Gastroesophageal sphincter (tissue), 4 donors: ENCODE data around the gene ST8SIA6. TPM values are rescaled to one million over a fixed set of nuclear protein-coding genes. Genes with fewer than 3 reads are reported as not detected.

ENCODE experiments used
- ATAC-seq: fragments of 150-250 bp; one replicate; pipeline ENCODE4 v1.9.1; 2016; ENCODE audit warnings: mild to moderate bottlenecking, moderate library complexity
- H3K27ac ChIP-seq, 4 donors: fragments of 200-600 bp; sonication (generic) in 3 of 4; 1 replicate in 3 of 4; 2 replicates in 1 of 4; pipeline ENCODE4 v1.5.1; 2016 to 2019
- H3K27me3 ChIP-seq: fragments of 200-600 bp; sonication (generic); one replicate; pipeline ENCODE4 v1.5.1; 2019
- H3K36me3 ChIP-seq, 2 donors: fragments of 200-600 bp; sonication (generic); one replicate each; pipeline ENCODE4 v1.5.1; 2019; ENCODE audit warnings: control low read depth in 1 of 2
- H3K4me1 ChIP-seq, 3 donors: fragments of 200-600 bp; sonication (generic); 1 replicate in 2 of 3; 2 replicates in 1 of 3; pipeline ENCODE4 v1.5.1; 2016 to 2019; ENCODE audit warnings: control low read depth in 2 of 3
- H3K4me3 ChIP-seq, 2 donors: fragments of 200-600 bp; sonication (generic); one replicate each; pipeline ENCODE4 v1.5.1; 2019; ENCODE audit warnings: mild to moderate bottlenecking in 1 of 2, moderate library complexity in 1 of 2
- H3K9me3 ChIP-seq, 3 donors: fragments of 200-600 bp; sonication (generic); one replicate each; pipeline ENCODE4 v1.5.1; 2017 to 2019; ENCODE audit warnings: control low read depth in 2 of 3
- EP300 ChIP-seq: sonication (generic); formaldehyde crosslinking; IDR thresholded peaks from one replicate; pipeline ENCODE4 v1.6.1; 2017; ENCODE audit warnings: antibody characterized with exemption, mild to moderate bottlenecking
- POLR2A ChIP-seq, 2 donors: fragments of 450-650 bp; IDR thresholded peaks; one replicate each; pipeline ENCODE4 v1.6.1; 2017; ENCODE audit warnings: antibody characterized with exemption in 2 of 2, mild to moderate bottlenecking in 2 of 2, moderate library complexity in 1 of 2
- POLR2AphosphoS5 ChIP-seq: sonication (generic); formaldehyde crosslinking; IDR thresholded peaks from one replicate; pipeline ENCODE4 v1.6.1; 2017; ENCODE audit warnings: antibody characterized with exemption
- WGBS, 2 donors: methylation state at CpG; one replicate each; pipeline ENCODE4 v1.1.5; 2018; ENCODE audit warnings: low coverage in 1 of 2; 5-methylcytosine and 5-hydroxymethylcytosine counted together
- total RNA-seq, 4 donors: library from RNA; depleted of rRNA; stranded (reverse); fragments of >200 nt; gene quantifications; one replicate each; pipeline ENCODE4 v1.1.0, GENCODE V29; 2016
- TF ChIP-seq, protein P1 (sequence below), 4 experiments: fragments of 200-600 bp in 2 of 4; fragments of 450-650 bp in 2 of 4; sonication (generic) in 1 of 4; IDR thresholded peaks; one replicate each; pipeline ENCODE4 v1.5.1; 2017 to 2019; ENCODE audit warnings: antibody characterized with exemption in 4 of 4, mild to moderate bottlenecking in 2 of 4, moderate library complexity in 2 of 4

ST8SIA6 gene
- total RNA-seq, 4 donors from 2014 or later, result 1.5 to 1.9 TPM; not detected in 2

GRCh38 chr10:17351506-17351905 lies 102.9 kb downstream of the ST8SIA6 start:
- no peak overlapping the region for H3K27ac ChIP-seq
- H3K36me3 ChIP-seq, result no peaks in the 10 kb centered on the region
- peaks cover 0 to 15% (median 4%) of the 10 kb centered on the region in 3 donors for H3K4me1 ChIP-seq
- ATAC-seq, result no peak
- peaks cover 4% of the 10 kb centered on the region for H3K27me3 ChIP-seq
- no peak overlapping the region for H3K4me3 ChIP-seq
- TF ChIP-seq, protein P1, sequence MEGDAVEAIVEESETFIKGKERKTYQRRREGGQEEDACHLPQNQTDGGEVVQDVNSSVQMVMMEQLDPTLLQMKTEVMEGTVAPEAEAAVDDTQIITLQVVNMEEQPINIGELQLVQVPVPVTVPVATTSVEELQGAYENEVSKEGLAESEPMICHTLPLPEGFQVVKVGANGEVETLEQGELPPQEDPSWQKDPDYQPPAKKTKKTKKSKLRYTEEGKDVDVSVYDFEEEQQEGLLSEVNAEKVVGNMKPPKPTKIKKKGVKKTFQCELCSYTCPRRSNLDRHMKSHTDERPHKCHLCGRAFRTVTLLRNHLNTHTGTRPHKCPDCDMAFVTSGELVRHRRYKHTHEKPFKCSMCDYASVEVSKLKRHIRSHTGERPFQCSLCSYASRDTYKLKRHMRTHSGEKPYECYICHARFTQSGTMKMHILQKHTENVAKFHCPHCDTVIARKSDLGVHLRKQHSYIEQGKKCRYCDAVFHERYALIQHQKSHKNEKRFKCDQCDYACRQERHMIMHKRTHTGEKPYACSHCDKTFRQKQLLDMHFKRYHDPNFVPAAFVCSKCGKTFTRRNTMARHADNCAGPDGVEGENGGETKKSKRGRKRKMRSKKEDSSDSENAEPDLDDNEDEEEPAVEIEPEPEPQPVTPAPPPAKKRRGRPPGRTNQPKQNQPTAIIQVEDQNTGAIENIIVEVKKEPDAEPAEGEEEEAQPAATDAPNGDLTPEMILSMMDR (IDR thresholded peaks at IDR 0.05), result no peak
- no peak for TF ChIP-seq EP300
- no peak for TF ChIP-seq POLR2AphosphoS5
- no peak for TF ChIP-seq POLR2A (IDR thresholded peaks at IDR 0.05)
- no peaks in the 10 kb centered on the region for H3K9me3 ChIP-seq
- WGBS, 2 donors, result 83 to 86% methylated on average over 1 of the region's 1 CpG

GRCh38 chr10:17349717-17350116 lies 104.7 kb downstream of the ST8SIA6 start:
- no peaks in the 10 kb centered on the region for H3K36me3 ChIP-seq
- H3K9me3 ChIP-seq, result no peaks in the 10 kb centered on the region
- 30 to 71% methylated on average over 1 of the region's 1 CpG for WGBS, 2 donors
- no peak for TF ChIP-seq EP300
- TF ChIP-seq POLR2A (IDR thresholded peaks at IDR 0.05), result no peak
- TF ChIP-seq, protein P1 (IDR thresholded peaks at IDR 0.05), result no peak
- TF ChIP-seq POLR2AphosphoS5, result no peak
- H3K4me1 ChIP-seq, result peaks cover 0 to 15% (median 4%) of the 10 kb centered on the region in 3 donors
- no peak overlapping the region for H3K27ac ChIP-seq
- no peak for ATAC-seq
- no peak overlapping the region for H3K4me3 ChIP-seq
- H3K27me3 ChIP-seq, result peaks cover 4% of the 10 kb centered on the region

GRCh38 chr10:17348501-17349349 lies 105.7 kb downstream of the ST8SIA6 start:
- H3K27ac ChIP-seq, result peak overlapping the region in 1 of 4 donors; percentile 14
- peaks cover 0 to 15% (median 4%) of the 10 kb centered on the region in 3 donors for H3K4me1 ChIP-seq
- H3K36me3 ChIP-seq, result no peaks in the 10 kb centered on the region
- WGBS, 2 donors, result 0 to 9% methylated on average over 3 to 16 of the region's 21 CpGs
- peak overlapping the region; percentile 31 to 32 for H3K4me3 ChIP-seq
- ATAC-seq, result peak; percentile 87
- TF ChIP-seq POLR2AphosphoS5 (peak; percentile 8), EP300 (no peak)
- peaks cover 4% of the 10 kb centered on the region for H3K27me3 ChIP-seq
- H3K9me3 ChIP-seq, result no peaks in the 10 kb centered on the region

DNA sequence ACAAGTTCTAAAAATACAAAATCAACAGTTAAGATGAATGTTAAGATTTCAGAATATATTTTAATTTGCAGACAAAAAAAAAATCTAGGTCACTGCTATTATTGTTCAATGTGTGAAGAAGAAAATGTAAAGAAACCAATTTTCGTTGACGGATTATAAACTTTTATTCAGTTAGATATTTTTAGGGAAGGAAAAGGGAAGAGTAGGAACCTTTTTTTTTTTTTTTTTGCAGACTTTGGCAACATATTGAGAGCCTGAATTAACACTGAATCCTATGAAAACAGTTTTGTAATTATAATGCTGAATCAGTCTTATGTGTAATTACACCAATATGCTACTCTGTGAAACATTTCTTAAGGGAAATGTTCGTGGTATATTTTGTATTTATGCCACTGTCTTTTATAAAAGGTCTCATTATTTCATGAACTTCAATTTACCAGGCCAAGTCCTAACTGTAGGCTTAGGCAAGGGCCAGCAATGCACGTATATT lies 106.3 kb downstream of the ST8SIA6 start:
- Histone ChIP-seq H3K36me3 (no peaks in the 10 kb centered on the region), H3K4me1 (peaks cover 0 to 15% (median 4%) of the 10 kb centered on the region in 3 donors), H3K27me3 (peaks cover 4% of the 10 kb centered on the region), H3K27ac (peak overlapping the region in 1 of 4 donors; percentile 14), H3K9me3 (no peaks in the 10 kb centered on the region), H3K4me3 (no peak overlapping the region)
- ATAC-seq, result no peak
- TF ChIP-seq EP300 (no peak), POLR2A (IDR thresholded peaks at IDR 0.05) (no peak), POLR2AphosphoS5 (no peak)
- TF ChIP-seq, protein P1 (IDR thresholded peaks at IDR 0.05), result no peak
- 33 to 56% methylated on average over 2 to 4 of the region's 4 CpGs for WGBS, 2 donors

- Histone ChIP-seq H3K4me1 (peaks cover 0 to 11% (median 4%) of the 10 kb centered on the region in 3 donors), H3K27me3 (no peaks in the 10 kb centered on the region), H3K4me3 (no peak overlapping the region), H3K27ac (no peak overlapping the region), H3K9me3 (peaks cover 0 to 13% (median 0%) of the 10 kb centered on the region in 3 donors), H3K36me3 (no peaks in the 10 kb centered on the region)
- no peak for ATAC-seq
- TF ChIP-seq, protein P1 (IDR thresholded peaks at IDR 0.05), result no peak
- WGBS, 2 donors, result 52 to 64% methylated on average over 3 to 4 of the region's 4 CpGs
Measured at GRCh38 chr10:17344206-17344605, 110.2 kb downstream of the ST8SIA6 start.
